GM12878 (cell line): Measurements from ENCODE around the gene FIBCD1. TPM values are rescaled to one million over a fixed set of nuclear protein-coding genes. Genes with fewer than 3 reads are reported as not detected.

ENCODE experiments used
- ATAC-seq: fragments of 200-7000 bp; cut with Tn5 transposase; 3 replicates; pipeline ENCODE4 v1.9.1; 2020; ENCODE audit warnings: mild to moderate bottlenecking, moderate library complexity
- BruUV-seq: library from RNA; stranded (reverse); fragments of 400-500 nt; replicated peaks from 2 replicates; lab custom pipeline; 2021; lab: Mats Ljungman, UMichigan
- CTCF ChIA-PET: fragments of 300-600 bp; sonication (Branson Sonifier 250); formaldehyde crosslinking; extraction: SDS; loops from one replicate; lab custom pipeline; 2021; ENCODE audit warnings: inconsistent platforms; lab: Yijun Ruan, JAX
- POLR2A ChIA-PET: fragments of 350-600 bp; formaldehyde crosslinking; extraction: SDS; loops from one replicate; lab custom pipeline; 2021; ENCODE audit warnings: inconsistent platforms; lab: Charles Lee
- RAD21 ChIA-PET: fragments of 300-600 bp; sonication (Branson Sonifier 250); formaldehyde crosslinking; loops from one replicate; lab custom pipeline; 2023; ENCODE audit warnings: antibody characterized with exemption; ENCODE audit not compliant: unreplicated experiment; lab: Charles Lee
- SMC1A ChIA-PET: fragments of 300-600 bp; sonication (Branson Sonifier 250); formaldehyde crosslinking; loops from one replicate; lab custom pipeline; 2023; ENCODE audit not compliant: unreplicated experiment, uncharacterized antibody; lab: Charles Lee
- DNase-seq: peaks from one replicate; pipeline ENCODE4 v3.0.0-alpha.2; 2011; ENCODE audit warnings: low read depth, low spot score
- FAIRE-seq: peaks from 3 replicates; lab custom pipeline; 2011; peaks lifted over from hg19 to GRCh38; lab: Jason Lieb, UNC
- H2AFZ ChIP-seq: 2 replicates; pipeline ENCODE4 v1.6.0; 2011; ENCODE audit warnings: low read depth, low read length, control low read depth; ENCODE audit not compliant: control insufficient read depth
- H3K27ac ChIP-seq: 2 replicates; pipeline ENCODE4 v1.5.1; 2011; ENCODE audit warnings: control low read depth; ENCODE audit not compliant: control insufficient read depth, insufficient read depth
- H3K27me3 ChIP-seq, 2 experiments: replicated peaks in 1 of 2; 2 replicates each; pipeline versions ENCODE4 v1.6.0 to v1.6.1; 2011; ENCODE audit warnings: low read length in 1 of 2; ENCODE audit not compliant: control insufficient read depth in 2 of 2, insufficient read depth in 2 of 2
- H3K36me3 ChIP-seq, 2 experiments: 2 replicates each; pipeline ENCODE4 v1.5.1; 2011; ENCODE audit warnings: low read length in 1 of 2; ENCODE audit not compliant: control insufficient read depth in 2 of 2, insufficient read depth in 2 of 2
- H3K4me1 ChIP-seq: 2 replicates; pipeline ENCODE4 v1.6.1; 2011; ENCODE audit warnings: mild to moderate bottlenecking, low read length, moderate library complexity, mixed read lengths; ENCODE audit not compliant: control insufficient read depth, insufficient read depth
- H3K4me2 ChIP-seq: 2 replicates; pipeline ENCODE4 v1.6.0; 2011; ENCODE audit warnings: control low read depth; ENCODE audit not compliant: control insufficient read depth, insufficient read depth
- H3K4me3 ChIP-seq: fragments of 200-600 bp; sonication (generic); 2 replicates; pipeline ENCODE4 v1.5.1; 2016
- H3K79me2 ChIP-seq: 2 replicates; pipeline ENCODE4 v1.6.0; 2011; ENCODE audit warnings: low read length; ENCODE audit not compliant: control insufficient read depth, insufficient read depth
- H3K9ac ChIP-seq: 2 replicates; pipeline ENCODE4 v1.8.0; 2011; ENCODE audit warnings: low read length, control low read depth, mixed read lengths; ENCODE audit not compliant: control insufficient read depth, insufficient read depth
- H3K9me3 ChIP-seq: replicated peaks from 3 replicates; pipeline ENCODE4 v1.5.1; 2011; ENCODE audit warnings: mild to moderate bottlenecking, low read length; ENCODE audit not compliant: control insufficient read depth, insufficient read depth
- H4K20me1 ChIP-seq: 2 replicates; pipeline ENCODE4 v1.6.0; 2011; ENCODE audit not compliant: control insufficient read depth, insufficient read depth
- BACH1 ChIP-seq: fragments of 450-650 bp; IDR thresholded peaks from 2 replicates; pipeline ENCODE4 v1.6.1; 2017; ENCODE audit warnings: mild to moderate bottlenecking, borderline replicate concordance
- BCL11A ChIP-seq: IDR thresholded peaks from 2 replicates; pipeline ENCODE4 v1.6.1; 2011; ENCODE audit warnings: low read depth, low read length
- EP300 ChIP-seq, 2 experiments: fragments of 150-350 bp in 1 of 2; IDR thresholded peaks; 2 replicates each; pipeline ENCODE4 v1.6.1; 2011 to 2012; ENCODE audit warnings: low read depth in 2 of 2, low read length in 2 of 2, borderline replicate concordance in 1 of 2, improper control_type of control experiment in 1 of 2, inconsistent platforms in 1 of 2; ENCODE audit not compliant: control insufficient read depth in 1 of 2
- ETV6 ChIP-seq, 2 experiments: fragments of 450-650 bp in 1 of 2; IDR thresholded peaks in 1 of 2; conservative IDR thresholded peaks in 1 of 2; 2 replicates each; pipeline ENCODE4 v1.6.1; 2014; ENCODE audit warnings: antibody characterized with exemption in 1 of 2, borderline replicate concordance in 1 of 2, low read depth in 1 of 2, mild to moderate bottlenecking in 1 of 2, moderate library complexity in 1 of 2
- HDAC6 ChIP-seq: fragments of 200-600 bp; sonication (generic); IDR thresholded peaks from one replicate; pipeline ENCODE4 v1.8.0; 2017; ENCODE audit warnings: antibody characterized with exemption; ENCODE audit not compliant: unreplicated experiment
- HDGF ChIP-seq: fragments of 450-650 bp; IDR thresholded peaks from 2 replicates; pipeline ENCODE4 v1.6.1; 2016; ENCODE audit warnings: antibody characterized with exemption
- KDM1A ChIP-seq: fragments of 200-600 bp; sonication (generic); IDR thresholded peaks from 2 replicates; pipeline ENCODE4 v1.6.1; 2016; ENCODE audit warnings: borderline replicate concordance
- KLF5 ChIP-seq: fragments of 450-650 bp; IDR thresholded peaks from 2 replicates; pipeline ENCODE4 v1.6.1; 2014; ENCODE audit warnings: mild to moderate bottlenecking; ENCODE audit not compliant: partially characterized antibody
- SIX5 ChIP-seq: IDR thresholded peaks from 2 replicates; pipeline ENCODE4 v1.6.1; 2011; ENCODE audit warnings: mild to moderate bottlenecking, low read depth, low read length, moderate library complexity; ENCODE audit not compliant: severe bottlenecking
- SMC3 ChIP-seq: IDR thresholded peaks from 2 replicates; pipeline ENCODE4 v1.6.1; 2011; ENCODE audit warnings: low read length, improper control_type of control experiment, borderline replicate concordance
- TARDBP ChIP-seq: IDR thresholded peaks from 2 replicates; pipeline ENCODE4 v1.6.1; 2016; ENCODE audit warnings: borderline replicate concordance
- YBX1 ChIP-seq: fragments of 450-650 bp; IDR thresholded peaks from 2 replicates; pipeline ENCODE4 v1.6.1; 2016; ENCODE audit warnings: antibody characterized with exemption
- ZNF687 ChIP-seq: fragments of 450-650 bp; IDR thresholded peaks from 2 replicates; pipeline ENCODE4 v1.6.1; 2017; ENCODE audit warnings: mild to moderate bottlenecking, moderate library complexity
- WGBS: methylation state at CpG from one replicate; pipeline ENCODE4 v1.1.6; 2016; ENCODE audit warnings: low lambda C conversion rate; ENCODE audit not compliant: insufficient replicate concordance, insufficient coverage; ENCODE audit errors: missing lambda C conversion rate; 5-methylcytosine and 5-hydroxymethylcytosine counted together
- in situ Hi-C: fragments of 300-500 bp; cut with MboI; formaldehyde crosslinking; loops from 9 replicates; pipeline ENCODE4 v1.14.3; 2018; ENCODE audit warnings: mixed read lengths
- intact Hi-C: fragments of 100-400 bp; cut with micrococcal nuclease; formaldehyde crosslinking; loops from one replicate; pipeline ENCODE4 v1.14.2; 2022; ENCODE audit not compliant: unreplicated experiment
- polyA plus RNA-seq, 11 experiments: library from polyadenylated mRNA; depleted of rRNA in 4 of 11; unstranded in 6 of 11; stranded (reverse) in 5 of 11; fragments of >200 nt; fragmentation: Nextera tagmentation in 4 of 11; fragmentation: Illumina TruSeq in 1 of 11; extraction: Ambion mirVana in 4 of 11; extraction: Trizol in 1 of 11; gene quantifications; 1 replicate in 1 of 11; 2 replicates in 10 of 11; pipeline versions ENCODE4 v1.2.1 to v1.2.3, GENCODE V29; 2011 to 2016; ENCODE audit warnings: inconsistent platforms in 2 of 11, missing spikeins in 2 of 11, low read depth in 1 of 11
- total RNA-seq, 4 experiments: library from RNA; depleted of rRNA in 3 of 4; stranded (reverse); fragments of >200 nt in 3 of 4; fragmentation: Illumina TruSeq in 1 of 4; extraction: Trizol in 1 of 4; gene quantifications; 2 replicates each; pipeline versions ENCODE4 v1.2.1 to v1.2.3, GENCODE V29; 2013 to 2021

Gene FIBCD1
- total and polyA plus RNA-seq, 10 of the 15 experiments (the other 5 are each of a cell fraction or from before 2014, with no cell fraction given) = 0.04 to 0.95 (median 0.25) TPM; not detected in 6

GRCh38 chr9:130924448-130924788 is 14.6 kb downstream of the FIBCD1 start:
- POLR2A ChIA-PET = no interaction called here

GRCh38 chr9:130923611-130924447 is 15.2 kb downstream of the FIBCD1 start:
- Histone ChIP-seq H4K20me1 (0 out of 2 replicates have a peak, but pooled peaks cover 2% of the 10 kb centered on the region), H3K4me1 (peaks cover 26% of the 10 kb centered on the region), H3K27me3 (no peaks in the 10 kb centered on the region; a peak in 1 of 4 replicates), H3K4me2 (no peak overlapping the region), H3K9ac (no peak overlapping the region), H3K9me3 (no peaks in the 10 kb centered on the region), H3K36me3 (no peaks in the 10 kb centered on the region), H3K4me3 (no peak overlapping the region), H3K79me2 (no peaks in the 10 kb centered on the region), H2AFZ (no peak overlapping the region), H3K27ac (no peak overlapping the region)
- POLR2A ChIA-PET = no interaction called here
- DNase-seq (no peak), ATAC-seq (no peak), FAIRE-seq (no peak)
- RAD21 ChIA-PET = no interaction called here
- CTCF ChIA-PET = interaction anchor here (1.1 kb wide), 1 partner anchor 53 kb away, joined by 5 read pairs; no protein-coding TSS in a partner anchor
- SMC1A ChIA-PET = no interaction called here
- in situ Hi-C loops (no loop called here), intact Hi-C loops (no loop called here)
- BruUV-seq = no TSS peak
- WGBS = 49% methylated on average over 27 of the region's 42 CpGs
- TF ChIP-seq EP300 (IDR thresholded peaks at IDR 0.05; ENCODE audit: borderline replicate concordance in 1 of 2, control insufficient read depth in 1 of 2, low read depth in 2 of 2, low read length in 2 of 2) (no peak), ZNF687 (no peak), TARDBP (no peak), ETV6 (conservative IDR thresholded peaks at IDR 0.05 in 1 of 2, IDR thresholded peaks at IDR 0.05 in 1 of 2; ENCODE audit: borderline replicate concordance in 1 of 2, low read depth in 1 of 2) (no peak), KDM1A (no peak), KLF5 (no peak), SMC3 (no peak)

More at GRCh38 chr9:130924448-130924788, 14.6 kb downstream of the FIBCD1 start:
- ChIA-PET CTCF (no interaction called here), RAD21 (no interaction called here), SMC1A (no interaction called here)
- FAIRE-seq = no peak
- TF ChIP-seq ETV6 (conservative IDR thresholded peaks at IDR 0.05 in 1 of 2, IDR thresholded peaks at IDR 0.05 in 1 of 2; ENCODE audit: borderline replicate concordance in 1 of 2, low read depth in 1 of 2) (no peak), BCL11A (no peak), YBX1 (no peak), HDAC6 (no peak), SIX5 (no peak), BACH1 (no peak), HDGF (no peak)
- ATAC-seq = no peak
- Histone ChIP-seq H2AFZ (no peak overlapping the region), H3K4me2 (no peak overlapping the region), H3K27ac (no peak overlapping the region), H3K9ac (no peak overlapping the region), H3K27me3 (no peaks in the 10 kb centered on the region; a peak in 1 of 4 replicates), H3K9me3 (no peaks in the 10 kb centered on the region), H3K36me3 (no peaks in the 10 kb centered on the region), H3K4me1 (peaks cover 27% of the 10 kb centered on the region), H3K4me3 (no peak overlapping the region), H3K79me2 (no peaks in the 10 kb centered on the region), H4K20me1 (0 out of 2 replicates have a peak, but pooled peaks cover 2% of the 10 kb centered on the region)
- 51% methylated on average over 7 of the region's 10 CpGs for WGBS
- BruUV-seq = no TSS peak
- in situ Hi-C loops = no loop called here
- DNase-seq = no peak
- intact Hi-C loops = no loop called here
